IPS DF 4.7 (cell line): ENCODE data around the gene FKBP4.
A peak's percentile ranks its signal among the peaks of the same experiment; 100 is the strongest.

Experiments
- DNase-seq: peaks from one replicate; pipeline ENCODE4 v3.0.0-alpha.2; 2013; ENCODE audit warnings: low spot score; ENCODE audit errors: extremely low read depth

The FKBP4 gene

GRCh38 chr12:2844786-2845185 lies 50.0 kb downstream of the FKBP4 start:
- no peak for DNase-seq

- no peak for DNase-seq
These were observed 50.5 kb downstream of the FKBP4 start for GRCh38 chr12:2845280-2845679.

- DNase-seq = no peak
These were observed 57.2 kb downstream of the FKBP4 start for GRCh38 chr12:2851931-2852330.

GRCh38 chr12:2853626-2854025 lies 58.9 kb downstream of the FKBP4 start:
- DNase-seq = peak; percentile 82
